Measurements from ENCODE around the gene KIF26B.

KIF26B gene

DNA sequence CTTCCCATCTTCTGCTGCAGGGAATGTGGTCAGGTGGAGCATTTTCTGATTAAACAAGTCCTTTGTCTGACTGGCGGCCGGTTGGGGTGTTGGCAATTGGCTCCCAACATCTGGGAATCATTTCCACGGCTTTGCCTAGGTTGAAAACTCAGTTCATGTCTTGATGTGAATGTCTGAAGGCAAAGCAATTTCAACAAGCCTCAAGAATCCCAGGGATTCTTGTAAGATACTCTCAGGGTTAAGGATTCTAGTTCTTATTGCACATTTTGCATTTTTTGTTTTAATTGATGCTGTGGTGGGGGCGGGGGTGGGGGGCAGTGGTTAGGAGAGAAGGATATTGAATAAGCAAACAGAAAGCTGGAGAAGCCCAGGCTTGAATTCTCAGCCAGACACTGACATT, 273.9 kb downstream of the KIF26B start:
- no peak for DNase-seq (ENCODE audit: low read depth)

DNA sequence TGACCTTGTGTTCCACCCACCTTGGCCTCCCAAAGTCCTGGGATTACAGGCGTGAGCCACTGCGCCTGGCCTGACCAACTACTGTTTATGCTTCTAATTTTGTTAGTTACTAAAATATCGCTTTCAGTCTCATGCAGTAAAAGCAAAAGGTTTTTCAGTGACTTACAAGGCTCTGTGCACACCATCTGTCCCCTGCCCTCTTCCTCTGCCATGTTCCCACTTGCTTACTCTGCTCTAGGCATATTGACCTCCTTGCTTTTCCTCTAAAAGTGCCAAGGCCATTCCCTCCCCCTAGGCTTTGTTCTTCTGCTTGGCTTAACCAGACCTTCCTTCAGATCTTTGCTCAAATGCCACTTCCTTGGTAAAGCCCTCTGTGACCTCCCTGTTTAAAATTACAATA, 276.9 kb downstream of the KIF26B start:
- no peak for DNase-seq (ENCODE audit: low read depth)

- no peak for DNase-seq (ENCODE audit: low read depth)
Measured at GRCh38 chr1:245432228-245432875, 277.6 kb downstream of the KIF26B start.

GRCh38 chr1:245433561-245433960, 278.8 kb downstream of the KIF26B start:
- no peak for DNase-seq (ENCODE audit: low read depth)

GRCh38 chr1:245434280-245434679, 279.5 kb downstream of the KIF26B start:
- DNase-seq (ENCODE audit: low read depth), result no peak

- no peak for DNase-seq (ENCODE audit: low read depth)
Measured at GRCh38 chr1:245436407-245436806, 281.6 kb downstream of the KIF26B start.

GRCh38 chr1:245437369-245438062, 282.7 kb downstream of the KIF26B start:
- no peak for DNase-seq (ENCODE audit: low read depth)

GRCh38 chr1:245440922-245441321, 286.1 kb downstream of the KIF26B start:
- no peak for DNase-seq (ENCODE audit: low read depth)

DNA sequence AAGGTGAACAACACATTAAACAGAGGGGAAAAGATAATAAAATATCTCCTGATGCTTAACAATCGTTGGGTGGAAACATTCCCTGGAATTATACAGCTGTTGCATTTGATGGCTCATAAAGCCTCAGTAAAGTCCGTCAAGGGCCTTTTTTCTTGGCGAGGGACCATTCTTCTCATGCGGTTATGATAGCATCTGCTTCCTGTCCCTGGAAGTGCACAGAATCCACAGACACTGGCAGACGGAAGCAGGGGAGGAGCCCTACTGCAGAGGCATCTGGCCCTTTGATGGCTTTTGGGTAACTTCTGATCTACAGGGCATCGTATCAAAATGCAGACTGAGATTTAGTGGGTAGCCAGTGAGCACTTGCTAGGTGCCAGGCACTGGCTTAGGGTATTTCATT, 286.9 kb downstream of the KIF26B start:
- DNase-seq (ENCODE audit: low read depth), result no peak

GRCh38 chr1:245444147-245444828, 289.5 kb downstream of the KIF26B start:
- DNase-seq (ENCODE audit: low read depth), result no peak

- no peak for DNase-seq (ENCODE audit: low read depth)
Measured at GRCh38 chr1:245444945-245445344, 290.2 kb downstream of the KIF26B start.

GRCh38 chr1:245448531-245448930, 293.7 kb downstream of the KIF26B start:
- DNase-seq (ENCODE audit: low read depth), result no peak

DNA sequence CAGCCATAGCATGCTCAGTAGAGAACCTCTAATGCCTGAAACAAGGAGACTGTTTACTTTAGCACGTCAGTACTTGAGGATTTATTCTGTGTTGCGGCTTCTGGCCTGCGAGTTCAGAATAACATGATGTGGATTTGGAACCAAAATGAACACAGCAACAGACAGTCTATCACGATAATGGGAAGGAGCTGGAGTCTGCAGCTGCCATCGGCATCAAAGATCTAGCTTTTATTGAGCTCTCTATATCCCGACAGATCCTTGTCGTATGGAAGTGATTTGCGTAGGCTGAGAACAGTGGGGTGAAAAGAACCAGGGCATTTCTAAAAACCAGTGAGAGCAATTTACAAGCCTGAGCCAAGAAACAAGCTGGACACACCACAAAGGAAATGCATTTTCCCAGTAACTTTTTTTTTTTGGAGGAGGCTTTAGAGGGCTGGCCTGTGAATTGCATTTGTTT, 294.2 kb downstream of the KIF26B start:
- DNase-seq (ENCODE audit: low read depth), result no peak

- no peak for DNase-seq (ENCODE audit: low read depth)
Measured at GRCh38 chr1:245453541-245453940, 298.8 kb downstream of the KIF26B start.

- no peak for DNase-seq (ENCODE audit: low read depth)
Measured at GRCh38 chr1:245454051-245454450, 299.3 kb downstream of the KIF26B start.

GRCh38 chr1:245457562-245457961, 302.8 kb downstream of the KIF26B start:
- DNase-seq (ENCODE audit: low read depth), result no peak

- no peak for DNase-seq (ENCODE audit: low read depth)
Measured at GRCh38 chr1:245458234-245458633, 303.4 kb downstream of the KIF26B start.

DNA sequence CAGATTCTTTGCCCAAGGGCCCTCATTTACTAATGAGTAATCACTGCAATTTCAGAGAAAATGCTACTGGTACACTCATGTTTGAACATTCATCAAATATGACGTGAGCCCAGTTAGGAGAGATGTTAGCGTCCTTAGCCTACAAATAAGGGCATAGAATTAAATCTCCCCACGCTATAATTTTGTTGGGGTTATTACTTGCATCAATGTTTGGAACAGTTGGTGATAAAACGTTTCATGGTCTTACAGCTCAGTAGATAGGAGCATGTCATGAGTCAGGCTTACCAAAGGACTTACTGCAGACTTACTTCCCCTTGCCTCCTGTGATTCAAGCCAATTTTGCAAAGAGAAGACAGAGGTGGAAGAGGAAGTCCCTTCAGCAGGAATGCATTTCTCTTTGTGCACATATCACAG, 304.0 kb downstream of the KIF26B start:
- no peak for DNase-seq (ENCODE audit: low read depth)

GRCh38 chr1:245459621-245460020, 304.8 kb downstream of the KIF26B start:
- no peak for DNase-seq (ENCODE audit: low read depth)

DNA sequence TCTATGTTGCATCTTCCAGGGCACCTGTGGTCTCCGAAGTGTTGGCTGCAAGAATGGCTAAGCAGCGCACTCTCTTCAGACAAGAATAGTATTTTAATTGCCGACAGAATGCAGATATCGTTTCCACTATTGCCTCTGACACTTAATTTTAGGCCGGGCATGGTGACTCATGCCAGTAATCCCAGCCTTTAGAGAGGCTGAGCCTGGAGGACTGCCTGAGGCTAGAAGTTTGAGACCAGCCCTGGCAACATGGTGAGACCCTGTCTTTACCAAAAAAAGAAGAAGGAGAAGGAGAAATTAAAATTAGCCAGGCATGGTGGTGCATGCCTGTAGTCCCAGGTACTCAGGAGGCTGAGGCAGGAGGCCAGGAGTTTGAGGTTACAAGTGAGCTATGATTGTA, 306.9 kb downstream of the KIF26B start:
- no peak for DNase-seq (ENCODE audit: low read depth)

GRCh38 chr1:245462161-245462560, 307.4 kb downstream of the KIF26B start:
- DNase-seq (ENCODE audit: low read depth), result no peak

DNA sequence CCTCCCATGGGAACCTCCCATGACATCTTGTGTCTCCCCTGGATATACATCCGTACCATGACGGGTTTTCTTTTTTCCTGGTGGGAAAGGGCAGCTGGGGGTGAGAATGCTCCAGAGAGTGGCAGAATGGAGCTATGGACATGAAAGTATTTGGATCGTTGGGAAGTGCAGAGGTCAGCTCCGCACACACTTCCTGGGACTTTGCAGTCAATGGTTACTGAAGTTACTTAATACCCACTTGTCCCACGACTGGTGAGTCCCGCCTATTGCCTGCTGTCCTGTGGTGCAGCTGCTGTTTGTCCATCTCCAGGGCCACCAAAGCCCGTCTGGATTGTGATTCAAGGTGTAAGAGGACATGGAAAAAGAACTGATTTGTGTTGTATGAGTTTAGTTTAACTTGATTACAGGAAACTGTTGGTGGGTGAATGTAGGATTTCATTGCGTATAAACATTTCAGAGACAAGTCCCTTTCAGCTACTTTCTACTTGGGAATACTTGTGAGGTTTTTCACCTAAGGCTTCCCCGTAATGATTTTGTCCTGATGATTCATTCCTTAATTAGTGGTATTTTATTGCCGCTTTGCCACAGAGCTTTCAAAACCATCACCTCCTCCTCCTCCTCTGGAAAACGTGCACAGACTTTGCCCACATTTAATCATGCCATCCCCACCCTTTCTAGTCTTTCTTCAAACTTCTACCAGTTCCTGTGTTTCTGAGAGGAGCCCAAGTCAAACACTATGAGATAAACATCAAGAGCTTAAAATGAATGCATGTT, 308.8 kb downstream of the KIF26B start:
- no peak for DNase-seq (ENCODE audit: low read depth)

Measured in HS-27A (cell line).